ENCODE measurements around the gene ADAMTSL4.

ADAMTSL4 gene

GRCh38 chr1:150609732-150610131 is 60.5 kb downstream of the ADAMTSL4 start:
- TF ChIP-seq ARNTL (CRISPR knock-in tag; IDR thresholded peaks at IDR 0.05; ENCODE audit: borderline replicate concordance, low read depth), result no peak
- TF ChIP-seq OSR1 (CRISPR knock-in tag; IDR thresholded peaks at IDR 0.05), result no peak
- TF ChIP-seq PPARA (CRISPR knock-in tag; IDR thresholded peaks at IDR 0.05; ENCODE audit: borderline replicate concordance), result no peak
- no peak for TF ChIP-seq ESRRG (CRISPR knock-in tag; IDR thresholded peaks at IDR 0.05)
- TF ChIP-seq ISL1 (CRISPR knock-in tag; IDR thresholded peaks at IDR 0.05), result no peak
- no peak for TF ChIP-seq GLIS3 (CRISPR knock-in tag; IDR thresholded peaks at IDR 0.05)
- no peak for TF ChIP-seq CREB5 (CRISPR knock-in tag; IDR thresholded peaks at IDR 0.05; ENCODE audit: low read depth)
- no peak for TF ChIP-seq BACH2 (CRISPR knock-in tag; IDR thresholded peaks at IDR 0.05; ENCODE audit: borderline replicate concordance)
- no peak for TF ChIP-seq PATZ1 (CRISPR knock-in tag; IDR thresholded peaks at IDR 0.05; ENCODE audit: borderline replicate concordance)
- TF ChIP-seq ZNF8 (CRISPR knock-in tag; IDR thresholded peaks at IDR 0.05), result no peak
- TF ChIP-seq RARB (CRISPR knock-in tag; IDR thresholded peaks at IDR 0.05), result no peak
- no peak for TF ChIP-seq POU6F1 (CRISPR knock-in tag; IDR thresholded peaks at IDR 0.05; ENCODE audit: borderline replicate concordance, low read depth)
- no peak for TF ChIP-seq TOX (CRISPR knock-in tag; IDR thresholded peaks at IDR 0.05; ENCODE audit: borderline replicate concordance)
- ATAC-seq, result no peak

Measured in SK-N-SH treated with all-trans-retinoic acid at 6 μM for 48 hours (cell line).